ENCODE data around the gene MAP1B.

The MAP1B gene

DNA sequence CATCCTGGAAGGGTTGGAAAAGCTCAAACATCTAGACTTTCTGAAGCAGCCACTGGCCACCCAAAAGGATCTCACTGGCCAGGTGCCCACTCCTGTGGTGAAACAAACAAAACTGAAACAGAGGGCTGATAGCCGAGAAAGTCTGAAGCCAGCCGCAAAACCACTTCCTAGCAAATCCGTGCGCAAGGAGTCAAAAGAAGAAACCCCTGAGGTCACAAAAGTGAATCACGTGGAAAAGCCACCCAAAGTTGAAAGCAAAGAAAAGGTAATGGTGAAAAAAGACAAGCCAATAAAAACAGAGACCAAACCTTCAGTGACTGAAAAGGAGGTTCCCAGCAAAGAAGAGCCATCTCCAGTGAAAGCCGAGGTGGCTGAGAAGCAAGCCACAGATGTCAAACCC is 87.6 kb downstream of the MAP1B start:
- DNase-seq (ENCODE audit: low spot score) = no peak

- no peak for DNase-seq (ENCODE audit: low spot score)
These were observed 88.3 kb downstream of the MAP1B start for GRCh38 chr5:72195581-72195980.

DNA sequence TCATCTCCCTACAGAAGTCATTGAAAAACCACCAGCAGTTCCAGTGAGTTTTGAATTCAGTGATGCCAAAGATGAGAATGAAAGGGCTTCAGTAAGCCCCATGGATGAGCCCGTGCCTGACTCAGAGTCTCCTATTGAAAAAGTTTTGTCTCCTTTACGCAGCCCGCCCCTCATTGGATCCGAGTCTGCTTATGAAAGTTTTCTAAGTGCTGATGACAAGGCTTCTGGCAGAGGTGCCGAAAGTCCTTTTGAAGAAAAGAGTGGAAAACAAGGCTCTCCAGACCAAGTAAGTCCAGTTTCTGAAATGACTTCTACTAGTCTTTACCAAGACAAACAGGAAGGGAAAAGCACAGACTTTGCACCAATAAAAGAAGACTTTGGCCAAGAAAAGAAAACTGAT is 90.1 kb downstream of the MAP1B start:
- no peak for DNase-seq (ENCODE audit: low spot score)

GRCh38 chr5:72199681-72200080 is 92.4 kb downstream of the MAP1B start:
- DNase-seq (ENCODE audit: low spot score) = no peak

GRCh38 chr5:72202331-72202825 is 95.1 kb downstream of the MAP1B start:
- DNase-seq (ENCODE audit: low spot score) = no peak

- no peak for DNase-seq (ENCODE audit: low spot score)
These were observed 96.1 kb downstream of the MAP1B start for GRCh38 chr5:72203251-72203845.

DNA sequence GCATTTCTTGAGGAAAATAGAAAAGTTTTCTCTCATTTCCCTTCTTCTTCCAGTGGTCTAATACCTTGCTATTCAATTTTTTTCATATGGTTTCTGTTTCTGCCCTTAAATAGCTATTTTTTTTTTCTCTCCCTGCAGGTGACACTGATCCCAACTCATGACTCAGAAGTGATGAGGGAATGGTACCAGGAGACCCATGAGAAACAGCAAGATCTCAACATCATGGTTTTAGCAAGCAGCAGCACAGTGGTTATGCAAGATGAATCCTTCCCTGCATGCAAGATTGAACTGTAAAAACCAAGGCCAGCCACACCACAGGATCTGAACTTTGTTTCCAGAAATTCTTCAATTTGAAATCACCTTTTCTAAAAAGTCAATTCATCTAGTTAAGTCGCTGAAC is 97.7 kb downstream of the MAP1B start:
- DNase-seq (ENCODE audit: low spot score) = no peak

- no peak for DNase-seq (ENCODE audit: low spot score)
These were observed 98.2 kb downstream of the MAP1B start for GRCh38 chr5:72205431-72206009.

GRCh38 chr5:72206160-72206559 is 98.9 kb downstream of the MAP1B start:
- DNase-seq (ENCODE audit: low spot score) = no peak

GRCh38 chr5:72206994-72207393 is 99.7 kb downstream of the MAP1B start:
- DNase-seq (ENCODE audit: low spot score) = no peak

- no peak for DNase-seq (ENCODE audit: low spot score)
These were observed 101.2 kb downstream of the MAP1B start for GRCh38 chr5:72208324-72208926.

GRCh38 chr5:72209147-72210115 is 102.2 kb downstream of the MAP1B start:
- no peak for DNase-seq (ENCODE audit: low spot score)

DNA sequence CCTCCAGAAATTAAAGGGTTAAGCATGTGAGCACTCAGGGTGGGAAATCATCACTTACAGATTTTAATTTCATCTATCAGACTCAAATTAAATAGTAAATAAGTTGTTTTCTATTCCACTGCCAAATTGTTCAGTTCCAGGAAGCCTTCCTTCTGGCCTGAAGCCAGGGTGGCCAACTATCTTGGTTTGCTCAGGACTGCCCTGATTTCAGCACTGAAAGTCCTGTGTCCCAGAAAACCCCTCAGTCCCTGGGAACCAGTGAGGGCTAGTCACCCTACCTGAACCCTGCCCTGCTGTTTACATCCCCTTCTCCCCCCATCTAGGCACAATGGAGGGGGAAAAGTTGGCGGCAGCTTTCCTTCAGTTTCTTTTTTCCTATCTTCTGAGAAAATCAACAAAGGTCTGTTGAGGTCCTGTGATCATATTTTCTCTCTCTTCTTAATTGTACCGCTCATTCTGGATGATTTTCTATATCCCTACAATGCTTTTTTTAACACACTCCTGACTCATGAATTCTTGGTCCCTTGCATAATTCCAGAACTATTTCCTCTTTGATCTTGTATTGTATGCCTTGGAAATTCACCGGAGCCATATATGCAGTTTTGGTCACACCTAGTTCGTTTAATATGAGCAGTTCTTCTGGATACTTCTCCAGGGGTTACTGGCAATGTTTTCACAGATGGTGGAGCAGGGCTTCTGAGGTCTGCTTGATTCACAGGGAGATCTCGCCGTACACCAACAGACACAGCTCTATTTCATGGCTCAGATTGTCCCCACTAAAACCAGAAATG is 103.8 kb downstream of the MAP1B start:
- DNase-seq (ENCODE audit: low spot score) = peak; percentile 80

- DNase-seq (ENCODE audit: low spot score) = no peak
These were observed 104.9 kb downstream of the MAP1B start for GRCh38 chr5:72212171-72212570.

- no peak for DNase-seq (ENCODE audit: low spot score)
These were observed 106.2 kb downstream of the MAP1B start for GRCh38 chr5:72213482-72213881.

DNA sequence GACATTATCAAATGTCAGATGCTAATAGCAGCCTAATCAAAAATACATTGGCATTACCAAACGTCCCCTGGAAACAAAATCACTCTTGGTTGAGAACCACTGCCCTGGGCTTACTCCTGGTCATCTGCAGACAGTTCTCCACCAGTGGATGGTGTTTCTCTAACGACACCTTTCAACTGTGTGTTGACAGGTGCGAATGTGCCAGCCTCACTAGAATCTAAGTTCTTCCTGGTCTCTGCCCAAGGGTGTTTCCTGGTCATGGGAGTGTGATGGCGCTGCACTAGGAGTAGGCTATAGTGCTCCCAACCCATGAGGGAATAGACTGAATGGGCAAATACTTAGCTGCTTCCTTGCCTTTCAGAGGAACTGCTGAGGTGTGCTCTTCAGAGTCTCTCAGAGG is 106.9 kb downstream of the MAP1B start:
- no peak for DNase-seq (ENCODE audit: low spot score)

DNA sequence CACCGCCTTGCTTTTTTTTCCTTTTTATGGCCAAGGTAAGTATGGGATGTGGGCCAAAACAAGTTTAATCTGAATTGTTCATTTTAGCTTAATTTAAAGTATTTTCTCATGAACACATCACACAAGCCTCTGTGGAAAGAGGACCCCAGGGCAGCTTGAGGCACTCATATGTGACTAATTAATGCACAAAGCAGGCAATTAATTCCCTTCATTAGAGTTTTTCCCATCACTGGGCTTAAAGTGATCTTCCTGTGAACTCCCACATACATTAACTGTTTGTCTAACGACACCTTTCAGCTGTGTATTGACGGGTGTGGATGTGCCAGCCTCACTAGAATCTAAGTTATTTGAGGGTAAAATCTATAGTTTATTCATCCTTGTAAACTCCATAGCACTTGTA is 109.5 kb downstream of the MAP1B start:
- DNase-seq (ENCODE audit: low spot score) = no peak

- no peak for DNase-seq (ENCODE audit: low spot score)
These were observed 113.8 kb downstream of the MAP1B start for GRCh38 chr5:72221099-72221498.

GRCh38 chr5:72221541-72221940 is 114.3 kb downstream of the MAP1B start:
- no peak for DNase-seq (ENCODE audit: low spot score)

- no peak for DNase-seq (ENCODE audit: low spot score)
These were observed 115.2 kb downstream of the MAP1B start for GRCh38 chr5:72222521-72222920.

GRCh38 chr5:72223371-72223770 is 116.1 kb downstream of the MAP1B start:
- peak; percentile 66 for DNase-seq (ENCODE audit: low spot score)
